Omental fat pad (tissue), 4 donors: Measurements from ENCODE around the gene ARSB. TPM values are rescaled to one million over a fixed set of nuclear protein-coding genes. Genes with fewer than 3 reads are reported as not detected.

Source experiments
- ATAC-seq: fragments of 150-250 bp; one replicate; pipeline ENCODE4 v1.9.1; 2016; ENCODE audit warnings: mild to moderate bottlenecking, moderate library complexity; ENCODE audit not compliant: low FRiP score
- DNase-seq: peaks from one replicate; pipeline ENCODE4 v3.0.0-alpha.2; 2019; ENCODE audit warnings: low spot score
- total RNA-seq, 4 donors: library from RNA; depleted of rRNA; stranded (reverse); fragments of >200 nt; gene quantifications; one replicate each; pipeline ENCODE4 v1.1.0, GENCODE V29; 2016
- TF ChIP-seq, protein P1 (sequence below), 3 donors: fragments of 450-650 bp; IDR thresholded peaks; one replicate each; pipeline ENCODE4 v1.5.1; 2016 to 2017; ENCODE audit warnings: antibody characterized with exemption in 3 of 3, mild to moderate bottlenecking in 3 of 3, moderate library complexity in 2 of 3

Gene ARSB
- total RNA-seq, 4 donors from 2014 or later = 15.4 to 22.7 (median 15.8) TPM

DNA sequence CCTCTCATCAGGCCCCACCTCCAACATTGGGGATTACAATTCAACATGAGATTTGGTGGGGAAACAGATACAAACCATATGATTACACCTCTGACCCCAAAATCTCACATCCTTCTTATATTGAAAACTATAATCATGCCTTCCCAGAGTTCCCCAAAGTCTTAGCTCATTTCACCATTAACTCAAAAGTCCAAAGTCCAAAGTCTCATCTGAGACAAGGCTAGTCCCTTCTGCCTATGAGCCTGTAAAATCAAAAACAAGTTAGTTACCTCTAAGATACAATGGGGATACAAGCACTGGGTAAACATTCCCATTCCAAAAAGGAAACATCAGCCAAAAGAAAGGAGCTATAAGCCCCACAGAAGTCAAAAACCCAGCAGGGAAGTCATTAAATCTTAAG, 26.8 kb upstream of the ARSB start:
- no peak for ATAC-seq

DNA sequence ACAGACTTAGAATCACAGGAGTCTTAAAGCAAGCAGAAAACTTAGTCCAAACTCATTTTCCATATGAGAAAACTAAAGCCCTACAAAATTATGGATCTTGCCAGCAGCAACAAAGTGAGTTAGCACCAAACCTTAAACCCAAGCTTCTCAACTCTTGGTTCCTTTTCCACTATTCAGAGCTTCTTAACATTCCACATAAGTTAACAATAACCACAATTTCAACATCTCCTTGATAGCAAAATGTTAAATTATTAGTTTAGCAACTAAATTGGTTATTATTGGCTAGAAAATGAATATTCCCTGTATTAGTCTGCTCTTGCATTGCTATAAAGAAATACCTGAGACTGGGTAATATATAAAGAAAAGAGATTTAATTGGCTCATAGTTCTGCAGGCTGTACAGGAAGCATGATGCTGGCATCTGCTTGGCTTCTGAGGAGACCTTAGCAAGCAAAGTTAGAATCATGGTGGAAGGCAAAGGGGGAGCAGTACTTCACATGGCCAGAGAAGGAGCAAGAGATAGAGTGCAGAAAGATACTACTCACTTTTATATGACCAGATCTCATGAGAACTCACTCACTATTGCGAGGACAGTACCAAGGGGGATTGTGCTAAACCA, 26.2 kb upstream of the ARSB start:
- DNase-seq (no peak), ATAC-seq (no peak)
- TF ChIP-seq, protein P1, sequence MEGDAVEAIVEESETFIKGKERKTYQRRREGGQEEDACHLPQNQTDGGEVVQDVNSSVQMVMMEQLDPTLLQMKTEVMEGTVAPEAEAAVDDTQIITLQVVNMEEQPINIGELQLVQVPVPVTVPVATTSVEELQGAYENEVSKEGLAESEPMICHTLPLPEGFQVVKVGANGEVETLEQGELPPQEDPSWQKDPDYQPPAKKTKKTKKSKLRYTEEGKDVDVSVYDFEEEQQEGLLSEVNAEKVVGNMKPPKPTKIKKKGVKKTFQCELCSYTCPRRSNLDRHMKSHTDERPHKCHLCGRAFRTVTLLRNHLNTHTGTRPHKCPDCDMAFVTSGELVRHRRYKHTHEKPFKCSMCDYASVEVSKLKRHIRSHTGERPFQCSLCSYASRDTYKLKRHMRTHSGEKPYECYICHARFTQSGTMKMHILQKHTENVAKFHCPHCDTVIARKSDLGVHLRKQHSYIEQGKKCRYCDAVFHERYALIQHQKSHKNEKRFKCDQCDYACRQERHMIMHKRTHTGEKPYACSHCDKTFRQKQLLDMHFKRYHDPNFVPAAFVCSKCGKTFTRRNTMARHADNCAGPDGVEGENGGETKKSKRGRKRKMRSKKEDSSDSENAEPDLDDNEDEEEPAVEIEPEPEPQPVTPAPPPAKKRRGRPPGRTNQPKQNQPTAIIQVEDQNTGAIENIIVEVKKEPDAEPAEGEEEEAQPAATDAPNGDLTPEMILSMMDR (IDR thresholded peaks at IDR 0.05) = no peak

More for the DNA sequence above, 26.8 kb upstream of the ARSB start:
- TF ChIP-seq, protein P1 (IDR thresholded peaks at IDR 0.05) = no peak
- DNase-seq = no peak

DNA sequence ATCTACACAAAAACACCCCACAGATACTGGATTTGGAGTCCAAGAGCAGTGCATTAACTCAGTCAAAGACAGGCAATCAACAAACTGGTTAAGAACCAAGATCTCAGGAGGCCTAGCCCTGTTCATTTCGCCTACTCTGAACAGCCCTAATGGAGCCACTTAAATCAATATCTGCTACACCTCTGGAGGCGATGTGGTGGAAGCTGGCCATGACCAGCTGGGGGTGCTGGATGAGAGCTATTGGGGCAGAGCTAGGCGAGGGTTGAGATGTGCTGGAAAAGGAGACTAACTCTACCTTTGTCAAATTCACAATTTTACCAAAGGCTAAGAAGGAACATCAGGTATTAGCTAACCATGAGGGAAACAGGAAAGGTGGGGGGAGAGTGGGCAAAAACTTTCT, 23.3 kb upstream of the ARSB start:
- TF ChIP-seq, protein P1 (IDR thresholded peaks at IDR 0.05) = no peak
- ATAC-seq = no peak
- no peak for DNase-seq

DNA sequence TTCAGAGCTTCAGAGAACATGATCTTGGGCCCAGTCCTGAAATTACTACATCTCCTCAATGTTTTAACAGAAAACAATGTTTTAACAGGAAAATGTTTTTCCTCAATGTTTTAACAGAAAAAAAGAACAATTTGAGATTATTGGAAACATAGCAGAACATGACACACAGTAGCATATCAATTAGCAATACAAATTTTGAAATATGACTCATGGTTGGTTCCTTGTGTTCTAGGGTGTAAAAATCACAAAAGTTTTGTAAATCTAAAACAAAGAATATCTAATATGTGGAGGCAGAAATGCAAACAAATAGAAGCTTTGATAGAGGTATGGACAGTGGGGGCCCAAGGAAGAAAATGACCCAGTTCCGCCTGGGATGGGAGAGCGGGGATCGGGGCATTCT, 22.8 kb upstream of the ARSB start:
- ATAC-seq = no peak

DNA sequence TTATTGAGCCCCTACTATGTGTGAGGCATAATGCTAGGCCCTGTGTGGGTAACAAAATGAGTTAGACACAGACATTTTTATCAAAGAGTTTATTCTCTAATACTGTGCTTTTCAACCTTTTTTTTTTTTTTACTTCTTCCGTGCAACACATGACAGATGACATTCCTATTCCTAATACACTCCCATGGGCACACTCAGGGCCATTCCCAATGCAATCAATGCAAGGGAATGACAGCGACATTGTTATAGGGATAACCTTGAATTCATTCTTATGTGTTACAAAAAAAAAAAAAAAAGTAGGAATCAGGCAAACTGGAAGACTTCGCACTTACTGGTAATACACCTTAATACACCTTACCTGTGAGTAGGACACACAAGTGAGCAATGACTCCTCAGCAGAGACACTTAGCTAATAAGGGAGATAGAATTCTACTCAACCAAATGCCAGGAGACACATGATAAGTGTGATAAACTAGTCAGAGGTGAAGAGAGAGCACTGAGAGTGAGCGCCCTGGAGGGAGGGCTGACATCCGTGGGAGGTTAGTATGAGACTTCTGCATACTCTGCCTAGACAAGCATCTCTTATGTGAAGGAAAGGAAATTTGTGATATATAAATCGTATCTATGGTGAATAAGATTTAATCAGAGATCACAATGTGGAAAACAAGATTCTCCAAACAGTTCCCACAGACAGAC, 21.0 kb upstream of the ARSB start:
- DNase-seq (no peak), ATAC-seq (no peak)
- TF ChIP-seq, protein P1 (IDR thresholded peaks at IDR 0.05) = no peak

More for the DNA sequence above, 22.8 kb upstream of the ARSB start:
- no peak for DNase-seq
- TF ChIP-seq, protein P1 (IDR thresholded peaks at IDR 0.05) = no peak

DNA sequence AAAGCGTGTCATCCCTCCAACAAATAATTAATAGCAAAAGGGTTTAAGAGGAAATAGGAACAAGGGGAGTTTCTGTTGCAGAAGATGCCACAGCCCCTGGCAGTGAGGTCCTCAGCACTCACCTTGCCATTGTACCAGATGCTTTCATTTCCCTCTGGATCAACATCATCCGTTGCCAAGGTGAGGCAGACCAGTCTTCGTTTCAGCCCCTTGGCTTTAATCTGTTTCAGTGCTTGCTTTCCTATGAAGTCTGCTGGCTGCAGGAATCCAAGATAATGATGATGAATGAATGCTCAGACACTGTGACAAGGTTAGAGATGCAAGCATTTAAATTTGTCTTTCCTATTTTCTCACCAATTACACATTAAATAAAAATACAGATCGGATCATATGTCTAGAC, 20.0 kb upstream of the ARSB start:
- no peak for ATAC-seq
- no peak for DNase-seq
- TF ChIP-seq, protein P1 (IDR thresholded peaks at IDR 0.05) = no peak

DNA sequence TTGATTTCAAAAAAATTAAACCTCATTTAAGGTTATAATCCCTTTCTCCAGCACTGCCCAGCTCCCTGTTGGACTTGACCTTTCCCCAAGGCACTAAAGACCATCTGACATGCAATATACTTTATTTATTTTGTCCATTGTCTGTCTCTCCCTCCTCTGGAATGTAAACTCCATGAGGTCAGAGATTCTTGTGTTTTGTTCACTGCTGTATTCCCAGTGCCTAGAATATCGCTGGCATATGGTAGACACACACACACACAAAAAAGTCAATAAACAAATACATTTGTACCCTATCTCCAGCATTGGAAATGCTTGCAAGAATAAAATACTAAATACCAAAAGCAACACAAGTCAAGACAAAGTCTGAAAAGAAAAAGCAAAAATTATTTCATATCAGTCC, 17.3 kb upstream of the ARSB start:
- ATAC-seq (no peak), DNase-seq (no peak)
- TF ChIP-seq, protein P1 (IDR thresholded peaks at IDR 0.05) = no peak
